Endothelial cell of umbilical vein (primary cell): ENCODE data around the gene PAXX.

Source experiments
- EZH2 ChIP-seq: IDR thresholded peaks from 2 replicates; pipeline ENCODE4 v1.6.1; 2012; ENCODE audit warnings: borderline replicate concordance, low read depth, mild to moderate bottlenecking, moderate library complexity, low read length, inconsistent platforms; ENCODE audit not compliant: severe bottlenecking
- POLR2A ChIP-seq: IDR thresholded peaks from 2 replicates; pipeline ENCODE4 v1.6.1; 2012; ENCODE audit warnings: low read depth, mild to moderate bottlenecking, control low read depth, low read length
- TF ChIP-seq, protein P1 (sequence below), 2 donors: IDR thresholded peaks; 1 replicate in 1 of 2; 2 replicates in 1 of 2; pipeline ENCODE4 v1.5.1; 2011; ENCODE audit warnings: low read length in 2 of 2, mild to moderate bottlenecking in 2 of 2, moderate library complexity in 2 of 2, control low read depth in 1 of 2, inconsistent platforms in 1 of 2, low read depth in 1 of 2; ENCODE audit not compliant: insufficient read depth in 1 of 2; ENCODE audit errors: extremely low read depth in 1 of 2
- TF ChIP-seq, protein P2 (sequence below): IDR thresholded peaks from 2 replicates; pipeline ENCODE4 v1.6.1; 2011; ENCODE audit not compliant: insufficient read depth, insufficient read length

DNA sequence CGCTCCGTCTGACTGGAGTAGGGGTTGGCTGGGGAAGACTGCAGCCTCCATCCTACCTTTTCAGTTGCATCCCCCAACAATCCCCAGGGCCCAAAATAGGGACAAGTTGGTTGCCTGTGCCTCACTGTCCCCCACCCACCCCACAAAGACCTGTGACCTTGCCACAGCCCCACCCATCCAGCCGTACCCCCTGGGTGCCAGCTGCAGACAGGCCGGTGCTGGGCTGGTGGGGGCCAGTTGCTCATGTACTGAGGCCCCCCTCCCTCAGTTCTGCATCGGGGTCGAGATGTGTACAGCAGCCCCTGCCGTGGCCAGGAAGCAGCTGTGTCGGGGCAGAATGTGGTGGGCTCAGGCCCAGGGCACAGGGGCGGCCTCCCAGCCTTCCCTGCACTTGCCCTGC is 9.1 kb upstream of the PAXX start:
- no peak for TF ChIP-seq POLR2A
- no peak for TF ChIP-seq EZH2
- TF ChIP-seq, protein P1, sequence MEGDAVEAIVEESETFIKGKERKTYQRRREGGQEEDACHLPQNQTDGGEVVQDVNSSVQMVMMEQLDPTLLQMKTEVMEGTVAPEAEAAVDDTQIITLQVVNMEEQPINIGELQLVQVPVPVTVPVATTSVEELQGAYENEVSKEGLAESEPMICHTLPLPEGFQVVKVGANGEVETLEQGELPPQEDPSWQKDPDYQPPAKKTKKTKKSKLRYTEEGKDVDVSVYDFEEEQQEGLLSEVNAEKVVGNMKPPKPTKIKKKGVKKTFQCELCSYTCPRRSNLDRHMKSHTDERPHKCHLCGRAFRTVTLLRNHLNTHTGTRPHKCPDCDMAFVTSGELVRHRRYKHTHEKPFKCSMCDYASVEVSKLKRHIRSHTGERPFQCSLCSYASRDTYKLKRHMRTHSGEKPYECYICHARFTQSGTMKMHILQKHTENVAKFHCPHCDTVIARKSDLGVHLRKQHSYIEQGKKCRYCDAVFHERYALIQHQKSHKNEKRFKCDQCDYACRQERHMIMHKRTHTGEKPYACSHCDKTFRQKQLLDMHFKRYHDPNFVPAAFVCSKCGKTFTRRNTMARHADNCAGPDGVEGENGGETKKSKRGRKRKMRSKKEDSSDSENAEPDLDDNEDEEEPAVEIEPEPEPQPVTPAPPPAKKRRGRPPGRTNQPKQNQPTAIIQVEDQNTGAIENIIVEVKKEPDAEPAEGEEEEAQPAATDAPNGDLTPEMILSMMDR (IDR thresholded peaks at IDR 0.05; ENCODE audit: extremely low read depth in 1 of 2, insufficient read depth in 1 of 2, low read depth in 1 of 2, low read length in 2 of 2): no peak
- TF ChIP-seq, protein P2, sequence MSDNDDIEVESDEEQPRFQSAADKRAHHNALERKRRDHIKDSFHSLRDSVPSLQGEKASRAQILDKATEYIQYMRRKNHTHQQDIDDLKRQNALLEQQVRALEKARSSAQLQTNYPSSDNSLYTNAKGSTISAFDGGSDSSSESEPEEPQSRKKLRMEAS: no peak
